ENCODE data around the gene CTTNBP2NL. TPM values are rescaled to one million over a fixed set of nuclear protein-coding genes. Genes with fewer than 3 reads are reported as not detected.

CTTNBP2NL gene
- total and polyA plus RNA-seq, 4 donors: 1.7 to 4.4 (median 3.0) TPM

DNA sequence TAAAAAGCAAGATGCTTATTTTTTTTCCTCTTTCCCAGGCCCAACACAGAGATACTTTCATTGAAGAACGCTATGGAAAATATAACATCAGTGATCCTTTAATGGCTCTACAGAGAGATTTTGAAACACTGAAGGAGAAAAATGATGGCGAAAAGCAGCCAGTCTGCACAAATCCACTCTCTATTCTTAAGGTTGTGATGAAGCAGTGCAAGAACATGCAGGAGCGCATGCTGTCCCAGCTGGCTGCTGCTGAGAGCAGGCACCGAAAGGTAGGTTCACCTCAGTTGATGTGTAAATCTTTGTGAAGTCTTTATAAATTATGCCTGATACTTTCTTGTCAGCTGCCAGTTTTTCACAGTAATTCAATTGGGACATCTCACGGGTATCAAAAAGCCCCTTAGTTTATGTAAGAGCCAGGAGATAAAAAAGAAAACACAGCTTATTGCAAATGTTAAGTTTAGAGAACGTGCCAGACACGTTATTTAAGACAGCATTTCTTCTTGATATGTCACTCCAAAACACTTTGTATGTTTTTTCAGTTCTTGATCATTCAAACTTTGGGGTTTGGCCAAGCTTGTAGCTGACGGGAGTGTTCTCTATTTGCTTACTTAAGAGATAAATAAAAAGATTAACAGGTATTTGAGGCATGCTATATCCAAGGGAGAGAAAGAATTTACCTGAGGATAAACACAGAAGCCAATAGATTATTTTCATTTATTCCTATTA is 53.1 kb downstream of the CTTNBP2NL start:
- no peak overlapping the region for H3K27ac ChIP-seq (ENCODE audit: low read depth in 1 of 2, low read length in 2 of 2)
- no peaks in the 10 kb centered on the region for H3K9me3 ChIP-seq (ENCODE audit: control insufficient read depth in 4 of 4, low read length in 3 of 4)
- TF ChIP-seq, protein P1, sequence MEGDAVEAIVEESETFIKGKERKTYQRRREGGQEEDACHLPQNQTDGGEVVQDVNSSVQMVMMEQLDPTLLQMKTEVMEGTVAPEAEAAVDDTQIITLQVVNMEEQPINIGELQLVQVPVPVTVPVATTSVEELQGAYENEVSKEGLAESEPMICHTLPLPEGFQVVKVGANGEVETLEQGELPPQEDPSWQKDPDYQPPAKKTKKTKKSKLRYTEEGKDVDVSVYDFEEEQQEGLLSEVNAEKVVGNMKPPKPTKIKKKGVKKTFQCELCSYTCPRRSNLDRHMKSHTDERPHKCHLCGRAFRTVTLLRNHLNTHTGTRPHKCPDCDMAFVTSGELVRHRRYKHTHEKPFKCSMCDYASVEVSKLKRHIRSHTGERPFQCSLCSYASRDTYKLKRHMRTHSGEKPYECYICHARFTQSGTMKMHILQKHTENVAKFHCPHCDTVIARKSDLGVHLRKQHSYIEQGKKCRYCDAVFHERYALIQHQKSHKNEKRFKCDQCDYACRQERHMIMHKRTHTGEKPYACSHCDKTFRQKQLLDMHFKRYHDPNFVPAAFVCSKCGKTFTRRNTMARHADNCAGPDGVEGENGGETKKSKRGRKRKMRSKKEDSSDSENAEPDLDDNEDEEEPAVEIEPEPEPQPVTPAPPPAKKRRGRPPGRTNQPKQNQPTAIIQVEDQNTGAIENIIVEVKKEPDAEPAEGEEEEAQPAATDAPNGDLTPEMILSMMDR (IDR thresholded peaks at IDR 0.05; ENCODE audit: low read depth, low read length, missing input control): no peak
- no peak for TF ChIP-seq GABPA (IDR thresholded peaks at IDR 0.05 in 1 of 2, conservative IDR thresholded peaks at IDR 0.05 in 1 of 2)
- 88% methylated on average over 8 of the region's 8 CpGs for WGBS
- no peak for DNase-seq (ENCODE audit: low spot score)
- no peaks in the 10 kb centered on the region for H3K27me3 ChIP-seq (ENCODE audit: control insufficient read depth in 4 of 4, insufficient read depth in 4 of 4, low read length in 3 of 4)
- no peaks in the 10 kb centered on the region for H3K4me1 ChIP-seq (ENCODE audit: control insufficient read depth in 4 of 4, insufficient read depth in 4 of 4, low read length in 3 of 4)
- H3K36me3 ChIP-seq (ENCODE audit: control insufficient read depth in 4 of 4, insufficient read depth in 3 of 4, low read depth in 1 of 4, low read length in 3 of 4): no peaks in the 10 kb centered on the region
- H3K4me3 ChIP-seq (ENCODE audit: low read depth in 1 of 3, low read length in 3 of 3): no peak overlapping the region
- H3K9ac ChIP-seq (ENCODE audit: low read depth in 1 of 2, low read length in 2 of 2): no peak overlapping the region

DNA sequence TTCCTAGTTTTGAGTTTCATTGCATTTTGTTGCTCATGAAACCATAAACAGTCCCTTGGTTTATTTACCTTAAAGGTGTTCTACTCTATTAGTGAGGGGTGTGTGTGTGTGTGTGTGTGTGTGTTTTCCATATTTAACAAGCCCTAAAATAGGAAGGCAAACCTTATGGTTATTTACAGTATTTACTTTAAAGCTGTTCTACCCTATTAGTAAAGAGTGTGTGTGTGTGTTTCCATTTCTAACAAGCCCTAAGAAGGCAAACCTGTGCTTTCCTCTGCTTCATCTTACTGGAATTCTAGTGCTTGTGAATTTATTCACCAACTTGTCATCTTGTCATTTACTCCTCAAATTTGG is 53.6 kb downstream of the CTTNBP2NL start:
- DNase-seq (ENCODE audit: low spot score): no peak
- no peak overlapping the region for H3K27ac ChIP-seq (ENCODE audit: low read depth in 1 of 2, low read length in 2 of 2)
- no peaks in the 10 kb centered on the region for H3K9me3 ChIP-seq (ENCODE audit: control insufficient read depth in 4 of 4, low read length in 3 of 4)
- no peak for TF ChIP-seq GABPA (IDR thresholded peaks at IDR 0.05 in 1 of 2, conservative IDR thresholded peaks at IDR 0.05 in 1 of 2)
- TF ChIP-seq, protein P2, sequence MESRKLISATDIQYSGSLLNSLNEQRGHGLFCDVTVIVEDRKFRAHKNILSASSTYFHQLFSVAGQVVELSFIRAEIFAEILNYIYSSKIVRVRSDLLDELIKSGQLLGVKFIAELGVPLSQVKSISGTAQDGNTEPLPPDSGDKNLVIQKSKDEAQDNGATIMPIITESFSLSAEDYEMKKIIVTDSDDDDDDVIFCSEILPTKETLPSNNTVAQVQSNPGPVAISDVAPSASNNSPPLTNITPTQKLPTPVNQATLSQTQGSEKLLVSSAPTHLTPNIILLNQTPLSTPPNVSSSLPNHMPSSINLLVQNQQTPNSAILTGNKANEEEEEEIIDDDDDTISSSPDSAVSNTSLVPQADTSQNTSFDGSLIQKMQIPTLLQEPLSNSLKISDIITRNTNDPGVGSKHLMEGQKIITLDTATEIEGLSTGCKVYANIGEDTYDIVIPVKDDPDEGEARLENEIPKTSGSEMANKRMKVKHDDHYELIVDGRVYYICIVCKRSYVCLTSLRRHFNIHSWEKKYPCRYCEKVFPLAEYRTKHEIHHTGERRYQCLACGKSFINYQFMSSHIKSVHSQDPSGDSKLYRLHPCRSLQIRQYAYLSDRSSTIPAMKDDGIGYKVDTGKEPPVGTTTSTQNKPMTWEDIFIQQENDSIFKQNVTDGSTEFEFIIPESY (IDR thresholded peaks at IDR 0.05): no peak
- TF ChIP-seq FOXA2 (IDR thresholded peaks at IDR 0.05): no peak
- TF ChIP-seq JUND (IDR thresholded peaks at IDR 0.05): no peak
- TF ChIP-seq, protein P3, sequence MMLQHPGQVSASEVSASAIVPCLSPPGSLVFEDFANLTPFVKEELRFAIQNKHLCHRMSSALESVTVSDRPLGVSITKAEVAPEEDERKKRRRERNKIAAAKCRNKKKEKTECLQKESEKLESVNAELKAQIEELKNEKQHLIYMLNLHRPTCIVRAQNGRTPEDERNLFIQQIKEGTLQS (IDR thresholded peaks at IDR 0.05): no peak
- no peak for TF ChIP-seq HNF4G (IDR thresholded peaks at IDR 0.05)
- TF ChIP-seq, protein P1 (IDR thresholded peaks at IDR 0.05; ENCODE audit: low read depth, low read length, missing input control): no peak
- TF ChIP-seq NR2F2 (IDR thresholded peaks at IDR 0.05): no peak
- no peak for TF ChIP-seq SP1 (IDR thresholded peaks at IDR 0.05)
- no peak for TF ChIP-seq FOXA1 (IDR thresholded peaks at IDR 0.05)
- no peak for TF ChIP-seq TAF1 (conservative IDR thresholded peaks at IDR 0.05)
- TF ChIP-seq HNF4A (conservative IDR thresholded peaks at IDR 0.05): no peak
- no peak for TF ChIP-seq RAD21 (IDR thresholded peaks at IDR 0.05)
- TF ChIP-seq RXRA (IDR thresholded peaks at IDR 0.05): no peak
- TF ChIP-seq EGR1 (IDR thresholded peaks at IDR 0.05; ENCODE audit: low read depth in 2 of 2): no peak
- no peak for TF ChIP-seq YY1 (IDR thresholded peaks at IDR 0.05)
- H3K4me3 ChIP-seq (ENCODE audit: low read depth in 1 of 3, low read length in 3 of 3): no peak overlapping the region
- peaks cover 0 to 2% (median 0%) of the 10 kb centered on the region in 4 donors for H3K36me3 ChIP-seq (ENCODE audit: control insufficient read depth in 4 of 4, insufficient read depth in 3 of 4, low read depth in 1 of 4, low read length in 3 of 4)
- no peak overlapping the region for H3K9ac ChIP-seq (ENCODE audit: low read depth in 1 of 2, low read length in 2 of 2)
- no peaks in the 10 kb centered on the region for H3K4me1 ChIP-seq (ENCODE audit: control insufficient read depth in 4 of 4, insufficient read depth in 4 of 4, low read length in 3 of 4)
- no peaks in the 10 kb centered on the region for H3K27me3 ChIP-seq (ENCODE audit: control insufficient read depth in 4 of 4, insufficient read depth in 4 of 4, low read length in 3 of 4)
